GM19043 (cell line): ENCODE measurements around the gene KLF5.
"Not testable (repeated sequence)": the region's sequence is repeated elsewhere in the genome, so short reads cannot be mapped to it uniquely, and the experiment has no call there.

Experiments used
- ATAC-seq: cut with Tn5 transposase; IDR thresholded peaks from one replicate; pipeline ENCODE4 v1.9.1; 2021; ENCODE audit warnings: low read depth; ENCODE audit not compliant: unreplicated experiment

The KLF5 gene

GRCh38 chr13:73058736-73059459 lies at the start of gene KLF5:
TSS of gene KLF5 (plus strand) at chr13:73059005. CDS start at chr13:73059328, 323 bp downstream.
- peak; percentile 97 for ATAC-seq

- no peak for ATAC-seq
Observed at GRCh38 chr13:73011751-73012150, 47.1 kb upstream of the KLF5 start.

- ATAC-seq: no peak
Observed at GRCh38 chr13:73015805-73016204, 43.0 kb upstream of the KLF5 start.

DNA sequence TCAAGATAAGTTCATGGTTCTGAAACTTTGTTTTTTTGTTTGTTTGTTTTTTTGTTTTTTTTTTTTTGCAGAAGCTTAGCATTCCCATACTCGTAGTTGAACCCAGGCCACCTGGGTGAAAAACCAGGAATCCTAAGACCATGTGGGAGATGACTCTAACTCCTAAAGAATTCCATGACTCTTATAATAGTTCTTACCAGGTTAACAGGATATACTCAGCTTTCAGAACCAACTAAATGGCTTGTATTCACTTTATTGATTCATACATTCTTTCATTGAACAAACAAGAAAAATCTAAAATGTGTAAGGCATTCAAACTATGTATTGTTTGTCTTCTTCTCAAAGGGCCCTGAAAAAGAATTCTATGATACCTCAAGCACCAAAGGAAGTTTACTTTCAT lies 40.5 kb upstream of the KLF5 start:
- ATAC-seq: no peak

- no peak for ATAC-seq
Observed at GRCh38 chr13:73025217-73026012, 33.4 kb upstream of the KLF5 start.

- no peak for ATAC-seq
Observed at GRCh38 chr13:73034901-73035300, 23.9 kb upstream of the KLF5 start.

DNA sequence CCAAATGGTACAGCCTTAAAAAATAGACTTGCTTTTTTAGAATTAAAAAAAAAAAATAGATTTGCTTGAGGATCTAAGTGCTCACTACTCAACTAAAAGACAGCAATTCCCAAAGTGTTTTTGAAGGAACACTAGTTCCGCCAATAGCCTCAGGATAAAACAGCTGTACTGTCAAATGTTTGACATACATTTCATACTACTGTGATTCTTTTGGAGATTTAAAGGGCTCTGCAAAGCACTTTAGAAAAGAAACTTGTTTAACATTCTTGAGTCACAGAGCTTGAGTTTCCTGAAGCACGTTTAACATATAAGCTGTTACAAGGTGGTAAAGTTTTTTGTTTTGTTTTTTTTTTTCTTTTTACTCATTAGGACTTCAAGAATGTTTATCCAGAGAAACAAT lies 23.1 kb upstream of the KLF5 start:
- ATAC-seq: no peak

- ATAC-seq: no peak
Observed at GRCh38 chr13:73036566-73036965, 22.2 kb upstream of the KLF5 start.

- ATAC-seq: no peak
Observed at GRCh38 chr13:73038064-73038463, 20.7 kb upstream of the KLF5 start.

DNA sequence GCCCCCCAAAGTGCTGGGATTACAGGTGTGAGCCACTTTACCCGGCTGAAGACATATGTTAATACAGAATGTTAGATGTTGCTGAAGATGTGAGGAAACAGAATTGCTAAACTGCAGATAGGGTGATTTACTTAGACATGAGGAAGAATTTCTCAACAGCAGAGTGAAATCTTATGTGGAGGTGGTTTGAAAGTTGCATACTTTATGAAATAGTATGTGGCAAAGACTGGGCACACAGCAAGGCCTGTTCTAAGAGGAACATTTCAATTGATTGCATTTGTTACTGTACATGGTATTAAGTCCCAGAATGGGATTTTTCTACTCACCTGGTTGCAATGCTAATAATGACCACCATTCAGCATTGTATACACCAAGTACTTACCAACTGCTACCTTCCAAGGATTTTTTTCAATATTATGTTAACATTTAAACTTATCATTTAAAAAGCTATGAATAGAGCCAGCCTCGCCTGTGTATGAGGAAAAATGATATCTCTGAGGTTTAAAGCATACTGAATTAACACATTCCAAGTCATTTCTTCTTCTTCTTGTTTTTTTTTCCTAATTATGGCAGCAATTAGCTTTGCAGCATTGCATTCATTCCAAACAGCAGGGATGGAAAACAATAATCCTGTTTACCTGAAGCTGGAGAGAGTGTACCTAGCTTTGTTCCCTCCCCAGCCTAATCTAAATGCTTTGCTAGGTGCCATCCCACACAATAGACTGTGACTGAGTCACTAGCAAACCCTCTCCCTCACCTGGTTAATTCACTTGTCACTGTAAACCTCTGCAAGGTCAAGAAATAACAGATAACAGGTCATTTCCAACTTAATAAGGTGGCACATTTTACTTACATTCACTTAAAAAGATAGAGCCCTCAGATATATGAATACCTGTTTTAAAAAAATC lies 19.4 kb upstream of the KLF5 start:
- ATAC-seq: no peak

DNA sequence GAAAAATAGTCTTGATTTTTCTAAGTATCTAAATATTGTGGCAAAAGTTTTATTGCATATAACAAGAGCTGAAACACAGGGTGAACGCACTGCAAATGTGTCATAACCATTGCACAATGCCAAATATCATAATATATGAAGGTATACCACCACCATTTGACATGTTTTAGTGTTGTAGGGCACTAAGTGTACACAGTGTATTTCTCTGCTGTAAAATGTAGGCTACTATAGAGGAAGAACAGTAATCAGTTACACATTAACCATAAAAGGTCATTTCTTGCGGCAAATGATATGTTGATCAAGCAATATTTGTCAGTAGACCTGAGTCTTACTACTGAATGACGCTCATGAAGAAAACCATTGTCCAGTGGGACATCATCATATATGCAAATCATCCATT lies 18.3 kb upstream of the KLF5 start:
- no peak for ATAC-seq

DNA sequence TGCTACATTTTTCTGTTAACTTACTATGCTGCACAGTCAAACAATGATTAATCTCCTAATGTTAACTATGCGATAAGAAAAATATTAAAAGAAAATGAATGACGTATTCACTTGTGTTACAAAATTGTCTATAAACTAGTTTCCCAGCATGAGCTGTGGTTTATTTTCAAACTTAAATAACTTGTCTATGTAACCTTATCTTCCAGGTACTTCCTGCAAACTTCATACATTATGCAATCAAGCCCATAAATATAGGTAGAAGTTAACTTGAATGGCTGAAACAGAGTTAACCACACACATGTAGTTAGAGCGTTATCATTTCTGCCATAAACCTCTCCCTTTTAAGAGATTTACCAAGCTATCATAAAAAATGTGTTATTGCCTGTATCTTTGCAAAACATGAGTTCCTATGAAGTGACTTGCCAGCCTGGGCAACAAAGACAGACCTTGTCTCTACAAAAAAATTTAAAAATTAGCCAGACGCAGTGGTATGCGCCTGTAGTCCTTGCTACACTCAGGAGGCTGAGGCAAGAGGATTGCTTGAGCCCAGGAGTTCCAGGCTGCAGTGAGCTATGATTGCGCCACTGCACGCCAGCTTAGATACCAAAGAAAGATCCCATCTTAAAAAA lies 17.7 kb upstream of the KLF5 start:
- no peak for ATAC-seq

- no peak for ATAC-seq
Observed at GRCh38 chr13:73045031-73045430, 13.8 kb upstream of the KLF5 start.

DNA sequence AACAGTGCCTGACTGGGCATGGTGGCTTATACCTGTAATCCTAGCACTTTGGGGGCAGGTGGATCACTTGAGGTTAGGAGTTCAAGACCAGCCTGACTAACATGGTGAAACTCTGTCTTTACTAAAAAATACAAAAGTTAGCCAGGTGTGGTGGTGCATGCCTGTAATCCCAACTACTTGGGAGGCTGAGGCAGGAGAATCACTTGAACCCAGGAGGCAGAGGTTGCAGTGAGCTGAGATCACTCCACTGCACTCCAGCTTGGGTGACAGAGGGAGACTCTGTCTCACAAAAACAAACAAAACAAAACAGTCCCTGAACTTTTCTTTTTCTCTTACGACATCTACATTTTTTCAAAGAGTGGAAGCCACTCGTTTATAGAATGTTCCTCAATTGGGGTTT lies 10.2 kb upstream of the KLF5 start:
- ATAC-seq: not testable (repeated sequence)

GRCh38 chr13:73054712-73055111 lies 4.1 kb upstream of the KLF5 start:
- ATAC-seq: no peak

- no peak for ATAC-seq
Observed at GRCh38 chr13:73055813-73056564, 2.8 kb upstream of the KLF5 start.

GRCh38 chr13:73056565-73056962 lies 2.2 kb upstream of the KLF5 start:
- ATAC-seq: no peak

- ATAC-seq: no peak
Observed at GRCh38 chr13:73057284-73058063, 1.3 kb upstream of the KLF5 start.

DNA sequence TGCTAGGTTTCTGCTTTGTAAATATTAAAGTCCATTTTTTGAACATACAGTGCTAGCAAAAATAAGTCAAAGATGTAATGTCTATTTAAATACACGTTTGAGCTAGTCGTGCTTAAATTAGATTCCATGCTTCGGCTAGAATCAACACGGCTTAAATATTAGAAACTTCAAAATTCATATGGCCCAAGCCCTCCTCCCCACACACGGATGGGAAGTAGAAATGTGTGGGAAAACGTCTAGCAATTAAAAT lies 816 bp upstream of the KLF5 start:
- ATAC-seq: no peak

GRCh38 chr13:73058432-73058735 lies 421 bp upstream of the KLF5 start:
- peak; percentile 11 for ATAC-seq
